Stimulated activated CD8-positive, alpha-beta memory T cell treated with anti-CD3 and anti-CD28 coated beads, Interleukin-2, amount 100 ng/mL, for 1 hour (primary cell): ENCODE measurements around the gene LRPAP1.

Source experiments
- DNase-seq, 2 donors: peaks; one replicate each; pipeline ENCODE4 v3.0.0-alpha.2; 2020; ENCODE audit warnings: low read depth in 2 of 2

Gene LRPAP1

GRCh38 chr4:3472411-3473141, 59.6 kb downstream of the LRPAP1 start:
- DNase-seq, result no peak

- DNase-seq, result no peak
These were observed 60.3 kb downstream of the LRPAP1 start for GRCh38 chr4:3471886-3472285.

GRCh38 chr4:3471098-3471760, 61.0 kb downstream of the LRPAP1 start:
- no peak for DNase-seq

GRCh38 chr4:3470244-3471097, 61.8 kb downstream of the LRPAP1 start:
- no peak for DNase-seq

GRCh38 chr4:3469386-3470243, 62.6 kb downstream of the LRPAP1 start:
- no peak for DNase-seq

- no peak for DNase-seq
These were observed 63.4 kb downstream of the LRPAP1 start for GRCh38 chr4:3468804-3469203.

- no peak for DNase-seq
These were observed 64.1 kb downstream of the LRPAP1 start for GRCh38 chr4:3468154-3468553.

- DNase-seq, result no peak
These were observed 64.6 kb downstream of the LRPAP1 start for GRCh38 chr4:3467601-3468031.

- no peak for DNase-seq
These were observed 65.3 kb downstream of the LRPAP1 start for GRCh38 chr4:3466691-3467600.

- DNase-seq, result no peak
These were observed 66.2 kb downstream of the LRPAP1 start for GRCh38 chr4:3465698-3466671.

GRCh38 chr4:3464911-3465697, 67.1 kb downstream of the LRPAP1 start:
- DNase-seq, result no peak

GRCh38 chr4:3464349-3464905, 67.8 kb downstream of the LRPAP1 start:
- DNase-seq, result no peak

- DNase-seq, result no peak
These were observed 68.5 kb downstream of the LRPAP1 start for GRCh38 chr4:3463556-3464348.

GRCh38 chr4:3462790-3463415, 69.3 kb downstream of the LRPAP1 start, which contains the start of gene DOK7:
TSS of gene DOK7 (plus strand) at chr4:3463306. CDS start at chr4:3463376, 70 bp downstream.
- DNase-seq, result no peak

GRCh38 chr4:3462321-3462789, 69.9 kb downstream of the LRPAP1 start:
- no peak for DNase-seq

- DNase-seq, result no peak
These were observed 70.5 kb downstream of the LRPAP1 start for GRCh38 chr4:3461515-3462291.
